ENCODE data around the gene UROS. TPM values are rescaled to one million over a fixed set of nuclear protein-coding genes. Genes with fewer than 3 reads are reported as not detected.

Gene UROS
- 49.7 and 51.8 TPM in 2 replicates for total RNA-seq

GRCh38 chr10:125822878-125823662 lies at the start of gene UROS, which contains the start of gene BCCIP:
UROS (minus strand) TSS chr10:125823258; CDS start chr10:125816499, 6,759 bp downstream.
BCCIP (plus strand) TSS chr10:125823546; CDS start chr10:125823558, 12 bp downstream.
- intact Hi-C loops (cut with micrococcal nuclease), result loop anchor here (1.0 to 2.0 kb wide), 4 partner anchors 74 to 1022 kb away; partner anchors contain the start of genes ABRAXAS2, EDRF1 and FANK1

DNA sequence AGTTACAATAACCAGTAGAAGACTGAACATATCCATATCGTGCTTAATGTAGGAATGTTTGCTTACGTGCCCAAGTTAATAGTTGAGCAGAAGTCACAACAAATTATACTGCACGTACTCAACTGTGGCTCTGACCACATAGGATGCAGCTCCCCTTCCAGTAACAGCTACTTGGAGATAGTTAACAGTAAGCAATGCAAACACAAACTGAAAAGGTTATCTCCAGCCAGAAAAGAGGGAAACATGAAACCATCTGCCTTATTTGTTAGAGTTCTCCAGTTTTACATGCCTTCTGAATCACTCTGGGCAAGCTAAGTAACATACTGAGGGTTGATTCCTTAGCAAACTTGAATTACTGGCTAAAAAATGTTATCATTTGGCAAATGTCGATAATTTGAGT lies 48.3 kb upstream of the UROS start:
- intact Hi-C loops (cut with micrococcal nuclease), result no loop called here

GRCh38 chr10:125868372-125868975 lies 45.4 kb upstream of the UROS start:
- intact Hi-C loops (cut with micrococcal nuclease), result loop anchor here (5.0 to 10.0 kb wide), 2 partner anchors 636 to 729 kb away; no protein-coding TSS in a partner anchor

GRCh38 chr10:125866421-125867029 lies 43.5 kb upstream of the UROS start:
- intact Hi-C loops (cut with micrococcal nuclease), result loop anchor here (5.0 to 10.0 kb wide), 2 partner anchors 638 to 731 kb away; no protein-coding TSS in a partner anchor

DNA sequence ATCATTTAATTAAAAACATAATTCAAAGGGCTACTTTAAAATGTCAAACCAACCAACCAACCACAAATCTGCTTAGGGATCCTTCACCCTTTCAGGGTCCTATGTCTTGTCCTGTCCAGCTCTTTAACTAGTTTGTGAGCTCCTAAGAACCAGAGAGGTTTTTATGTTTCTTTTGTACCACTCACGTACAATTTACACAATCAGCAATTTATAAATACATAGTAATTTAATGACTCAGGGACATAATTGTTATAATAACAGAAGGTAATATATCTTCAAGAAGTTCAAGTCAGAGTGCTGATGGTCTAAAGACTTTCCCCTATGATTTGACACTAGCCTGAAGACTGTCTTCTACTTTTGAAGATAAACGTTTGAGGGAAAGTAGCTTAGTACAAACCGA lies 42.1 kb upstream of the UROS start:
- intact Hi-C loops (cut with micrococcal nuclease), result loop anchor here (5.0 to 10.0 kb wide), 2 partner anchors 640 to 732 kb away; no protein-coding TSS in a partner anchor

DNA sequence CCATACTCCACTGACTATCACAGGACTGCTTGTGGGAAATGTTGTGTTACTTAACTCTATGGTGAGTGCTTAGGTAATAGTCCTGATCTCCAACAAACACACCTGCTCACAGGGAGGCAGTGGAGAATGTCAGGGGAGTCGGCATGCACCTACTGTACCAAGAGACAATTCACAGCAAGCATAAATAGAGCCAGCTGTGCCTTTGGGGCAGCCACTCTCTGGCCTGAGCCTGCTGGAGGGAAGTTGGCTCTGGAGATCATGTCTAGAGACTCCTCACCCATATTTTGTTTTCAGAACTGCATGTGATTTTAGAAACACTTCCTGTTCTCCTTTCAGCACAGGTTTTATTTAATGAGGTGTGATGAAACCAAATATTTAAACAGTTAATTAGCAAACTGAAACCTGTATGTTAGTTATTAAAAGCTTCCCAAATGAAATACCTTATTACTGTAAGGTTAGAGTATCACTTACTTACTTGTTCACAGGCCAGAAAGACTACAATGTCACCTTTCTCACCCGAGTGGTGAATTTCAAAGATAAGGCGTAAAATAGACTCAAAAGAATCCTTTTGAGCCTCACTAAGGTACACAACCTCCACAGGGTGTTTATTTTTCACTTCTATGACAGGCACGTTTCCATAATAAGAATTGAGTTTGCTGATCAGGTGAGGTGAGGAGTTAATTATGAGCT lies 36.2 kb upstream of the UROS start:
- intact Hi-C loops (cut with micrococcal nuclease), result no loop called here

DNA sequence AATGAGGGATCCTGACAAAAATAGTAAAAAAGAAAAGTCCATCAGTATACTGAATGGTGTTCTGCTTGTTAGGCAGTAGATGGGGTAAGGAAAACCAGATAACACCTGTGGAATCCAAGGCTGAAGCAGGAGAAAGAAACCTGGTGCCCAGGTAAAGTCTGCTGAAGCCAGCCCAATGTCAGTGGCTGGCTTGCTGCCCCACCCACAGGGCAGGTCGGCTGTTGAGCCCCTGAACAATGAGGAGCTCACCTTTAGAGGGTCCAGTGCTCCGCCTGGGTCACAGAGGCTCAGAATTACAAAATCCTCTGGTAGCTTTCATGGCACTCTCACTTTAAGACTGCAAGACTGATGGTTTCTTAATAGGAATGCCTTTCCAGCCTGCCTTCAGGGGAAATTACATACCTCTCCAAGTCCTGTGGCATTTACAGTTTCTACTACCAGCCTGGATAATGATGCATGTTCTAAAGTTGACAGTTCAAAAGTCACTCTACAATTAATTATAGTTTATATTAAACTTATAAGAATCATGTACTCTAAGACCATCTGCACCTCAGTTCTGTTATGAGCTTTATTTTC lies 34.2 kb upstream of the UROS start:
- intact Hi-C loops (cut with micrococcal nuclease), result no loop called here

DNA sequence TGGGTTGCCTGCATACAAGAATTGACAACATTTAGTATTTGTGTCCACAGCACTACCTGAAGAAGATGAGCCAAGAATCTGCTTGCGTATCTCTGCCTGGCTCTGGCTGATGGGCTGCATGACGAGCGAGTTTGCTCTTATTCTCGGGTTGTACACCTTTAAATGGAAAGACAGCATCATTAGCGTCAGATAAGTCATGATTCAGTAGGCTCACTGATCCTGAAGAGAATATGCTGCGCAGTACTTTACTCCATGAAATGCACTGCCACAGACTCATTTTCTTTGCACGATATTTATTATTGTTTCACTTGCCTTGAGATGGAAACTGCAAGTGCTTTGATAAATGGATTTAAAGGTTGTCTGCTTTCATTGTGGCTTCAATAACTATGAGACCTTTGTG lies 29.4 kb upstream of the UROS start:
- intact Hi-C loops (cut with micrococcal nuclease), result no loop called here

DNA sequence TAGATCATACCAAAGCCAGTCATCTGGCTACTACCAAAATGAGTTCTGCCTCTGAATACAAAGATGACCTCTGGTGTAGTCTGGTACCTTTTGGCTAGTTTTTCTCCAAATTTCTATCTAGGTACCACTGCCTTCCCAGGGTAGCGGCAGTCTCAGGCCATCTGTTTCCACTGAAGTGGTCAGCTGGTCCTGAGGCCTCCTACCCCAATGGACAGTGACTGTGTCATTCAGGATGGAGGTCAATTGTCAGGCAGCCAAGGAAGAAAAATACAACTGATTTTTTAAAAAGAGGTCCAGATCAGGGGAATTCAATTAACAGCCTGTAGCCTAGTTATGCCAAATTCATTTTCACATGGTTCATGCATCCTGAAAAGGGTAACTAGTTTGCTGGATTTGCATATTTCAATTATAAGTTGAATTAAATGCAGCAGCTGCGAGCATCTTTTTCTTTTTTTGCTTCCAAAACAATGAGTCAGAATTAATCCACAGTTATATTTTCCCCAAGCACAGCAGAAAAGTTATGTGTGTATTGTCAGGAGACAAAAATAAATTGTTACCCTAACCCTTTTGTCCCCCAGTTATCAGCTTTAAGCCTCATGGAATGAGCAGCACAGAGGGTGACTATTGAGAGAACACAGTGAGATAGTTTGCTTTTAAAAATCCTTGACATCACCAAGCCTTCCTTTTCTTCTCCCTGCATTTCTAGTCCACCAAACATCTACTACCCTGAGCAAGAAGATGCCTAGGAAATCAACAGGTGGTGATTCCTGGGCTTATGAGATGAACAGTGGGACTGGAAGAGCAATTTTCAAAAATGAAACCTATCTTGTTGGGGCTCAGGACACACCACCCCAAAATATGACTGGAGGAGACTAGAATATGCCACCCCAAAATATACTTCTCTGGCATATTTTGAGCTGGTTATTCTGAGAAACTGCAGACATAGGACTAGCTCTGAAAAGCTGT lies 28.0 kb upstream of the UROS start:
- intact Hi-C loops (cut with micrococcal nuclease), result no loop called here

DNA sequence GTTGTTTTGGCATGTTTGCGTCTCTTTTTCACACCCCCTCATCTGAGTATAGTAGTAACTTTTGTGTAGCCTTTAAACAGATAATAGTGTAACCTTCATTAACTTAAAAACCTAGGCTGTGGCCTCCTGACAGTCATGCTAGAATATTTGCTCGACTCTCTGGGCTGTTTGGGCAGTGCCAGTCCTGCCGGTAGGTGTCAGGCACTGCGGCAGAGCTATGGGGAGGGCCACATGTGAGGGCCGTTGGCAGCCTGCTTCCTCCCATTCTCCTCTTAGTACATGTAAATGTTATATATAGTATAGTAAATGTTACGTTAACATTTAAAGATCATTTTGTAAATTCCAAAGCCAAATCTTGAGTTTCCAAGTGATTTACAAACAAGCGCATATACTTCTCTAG lies 26.4 kb upstream of the UROS start:
- intact Hi-C loops (cut with micrococcal nuclease), result no loop called here

DNA sequence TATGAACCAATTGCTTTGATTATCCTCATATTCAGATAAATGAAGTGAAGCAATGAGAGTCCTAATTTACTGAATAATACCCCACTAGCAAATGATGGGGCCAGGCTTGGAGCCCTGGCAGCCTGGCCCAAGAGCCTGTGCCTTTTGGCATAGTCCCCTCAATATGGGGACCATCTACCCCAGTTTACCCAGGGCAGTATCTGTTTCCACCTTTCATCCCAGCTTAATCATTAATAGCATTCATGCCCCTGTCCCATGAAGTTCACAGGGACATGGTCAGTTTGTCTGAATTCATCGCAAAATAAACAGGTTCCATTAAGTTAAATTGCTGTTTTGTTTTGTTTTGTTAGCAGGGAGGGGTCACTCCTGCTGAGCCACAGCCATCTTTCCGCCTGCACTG lies 25.8 kb upstream of the UROS start:
- intact Hi-C loops (cut with micrococcal nuclease), result no loop called here

GRCh38 chr10:125848371-125848770 lies 25.3 kb upstream of the UROS start:
- intact Hi-C loops (cut with micrococcal nuclease), result no loop called here

DNA sequence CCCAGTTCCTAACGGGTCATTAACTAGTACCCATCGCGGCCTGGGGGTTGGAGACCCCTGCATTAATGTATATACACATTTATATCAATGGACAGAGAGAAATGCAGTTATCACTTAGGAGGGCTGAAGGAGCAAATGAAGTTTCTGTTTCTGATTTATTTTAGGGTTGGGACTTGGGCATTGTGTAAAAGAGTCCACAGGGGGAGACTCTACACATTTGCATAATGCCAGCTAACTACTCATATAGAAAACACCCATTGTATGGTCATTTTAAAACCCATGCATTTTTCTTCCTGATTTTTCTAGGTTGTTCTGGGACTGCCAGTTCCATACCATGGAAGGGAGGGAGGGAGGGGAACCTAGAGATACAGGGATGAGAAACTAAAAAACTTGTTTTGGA lies 23.8 kb upstream of the UROS start:
- intact Hi-C loops (cut with micrococcal nuclease), result no loop called here

DNA sequence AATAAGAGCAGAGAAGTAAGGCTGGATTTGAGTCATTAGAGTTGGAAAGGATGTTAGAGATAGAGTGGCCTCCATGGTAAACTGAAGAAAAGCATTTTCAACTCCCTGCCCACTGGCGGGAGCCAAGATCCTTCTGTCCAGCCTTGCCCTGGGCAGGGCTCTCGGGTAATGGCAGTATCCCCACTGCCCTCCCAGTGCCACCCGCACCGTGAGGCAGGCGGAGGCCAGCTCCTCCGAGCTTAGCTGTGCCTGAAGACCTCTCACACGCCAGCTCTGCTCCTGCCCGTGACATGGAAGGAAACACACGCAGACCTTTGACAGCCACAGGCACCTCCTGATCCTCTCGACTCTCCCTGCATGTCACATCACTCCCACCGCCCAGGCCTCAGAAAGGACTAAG lies 22.6 kb upstream of the UROS start:
- intact Hi-C loops (cut with micrococcal nuclease), result no loop called here

DNA sequence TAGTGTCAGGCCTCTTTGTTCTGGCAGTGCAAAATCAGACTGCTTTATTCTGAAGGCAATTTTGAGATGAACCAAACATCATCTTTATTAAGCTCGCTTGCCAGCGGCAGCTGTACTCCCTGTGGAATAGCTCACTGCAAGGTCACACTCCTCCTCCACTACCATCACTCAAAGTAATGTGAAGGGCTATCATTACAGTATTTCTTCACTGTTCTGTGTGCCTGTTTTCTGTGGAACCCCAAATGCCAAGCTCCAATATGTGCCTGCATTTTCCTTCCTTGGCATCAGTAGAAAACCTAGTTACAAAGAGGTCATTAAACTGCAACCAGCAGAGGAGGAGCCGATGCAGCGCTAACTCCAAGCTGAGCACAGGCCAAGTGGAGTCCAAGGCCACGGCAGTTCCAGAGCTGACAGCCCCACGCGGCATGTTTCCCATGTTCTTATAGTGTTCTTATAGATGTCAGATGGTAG lies 21.7 kb upstream of the UROS start:
- intact Hi-C loops (cut with micrococcal nuclease), result no loop called here

- intact Hi-C loops (cut with micrococcal nuclease), result no loop called here
Observed at GRCh38 chr10:125843603-125844329, 20.7 kb upstream of the UROS start.

GRCh38 chr10:125840955-125841354 lies 17.9 kb upstream of the UROS start:
- intact Hi-C loops (cut with micrococcal nuclease), result no loop called here

DNA sequence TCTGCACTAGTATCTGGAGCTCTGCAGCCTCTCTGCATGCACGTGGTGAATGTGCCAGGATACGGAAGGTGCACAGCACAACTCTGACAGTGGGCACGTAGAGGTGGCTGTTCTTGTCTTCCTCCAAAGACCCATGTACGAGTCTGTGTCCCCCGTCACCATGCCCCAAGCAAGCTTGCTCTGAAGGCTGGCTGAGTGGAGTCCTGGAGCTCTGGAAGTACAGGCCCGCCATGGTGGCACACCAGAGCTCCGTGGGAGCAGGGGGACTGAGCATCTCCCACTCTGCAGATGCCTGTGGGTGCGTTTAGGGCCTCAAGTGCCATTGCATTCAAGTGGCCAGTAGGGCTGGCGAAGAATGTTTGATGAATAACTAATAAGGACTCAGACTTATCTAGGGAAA lies 17.3 kb upstream of the UROS start:
- intact Hi-C loops (cut with micrococcal nuclease), result no loop called here

Data from T-helper 2 cell treated with Interferon-gamma antibody and Interleukin-4, amounts not matched to agents 100 ng/mL and 5 ng/mL, for 36 hours (primary cell).